IMR-90 (cell line): ENCODE data around the gene PDRG1. TPM values are rescaled to one million over a fixed set of nuclear protein-coding genes. Genes with fewer than 3 reads are reported as not detected.

ENCODE experiments used
- ATAC-seq: fragments of 200-7000 bp; cut with Tn5 transposase; 2 replicates; pipeline ENCODE4 v1.9.1; 2020; ENCODE audit warnings: low read depth, mild to moderate bottlenecking, moderate library complexity
- BruUV-seq: library from RNA; stranded (reverse); fragments of 400-500 nt; replicated peaks from 2 replicates; lab custom pipeline; 2021; lab: Mats Ljungman, UMichigan
- CTCF ChIA-PET: fragments of 300-600 bp; formaldehyde crosslinking; extraction: SDS; loops from one replicate; lab custom pipeline; 2021; ENCODE audit warnings: antibody characterized with exemption; lab: Yijun Ruan, JAX
- POLR2A ChIA-PET: fragments of 300-600 bp; sonication (Branson Sonifier 250); formaldehyde crosslinking; loops from one replicate; lab custom pipeline; 2022; ENCODE audit warnings: antibody characterized with exemption; ENCODE audit not compliant: unreplicated experiment; lab: Charles Lee
- DNase-seq: peaks from one replicate; pipeline ENCODE4 v3.0.0; 2013
- H2AFZ ChIP-seq: replicated peaks from 2 replicates; pipeline ENCODE3; 2013; ENCODE audit warnings: low read length, mild to moderate bottlenecking; ENCODE audit not compliant: poor library complexity
- H2AK5ac ChIP-seq: 2 replicates; pipeline ENCODE4 v1.6.1; 2013; ENCODE audit warnings: low read depth, low read length, inconsistent platforms
- H2AK9ac ChIP-seq: replicated peaks from 2 replicates; pipeline ENCODE3; 2013; ENCODE audit warnings: mild to moderate bottlenecking, low read depth, low read length, moderate library complexity; ENCODE audit not compliant: poor library complexity
- H2BK120ac ChIP-seq: 2 replicates; pipeline ENCODE4 v1.6.1; 2013; ENCODE audit warnings: low read depth, low read length, inconsistent platforms
- H2BK15ac ChIP-seq: 3 replicates; pipeline ENCODE4 v1.6.1; 2013; ENCODE audit warnings: low read depth, low read length, inconsistent platforms
- H2BK20ac ChIP-seq: 2 replicates; pipeline ENCODE4 v1.6.1; 2013; ENCODE audit warnings: low read depth, mild to moderate bottlenecking, inconsistent platforms, low read length, moderate library complexity
- H2BK5ac ChIP-seq: 2 replicates; pipeline ENCODE4 v1.6.1; 2013; ENCODE audit warnings: mild to moderate bottlenecking, low read depth, low read length, inconsistent platforms; ENCODE audit not compliant: poor library complexity, severe bottlenecking
- H3K14ac ChIP-seq: replicated peaks from 2 replicates; pipeline ENCODE4 v1.6.1; 2013; ENCODE audit warnings: low read depth, low read length, inconsistent platforms
- H3K18ac ChIP-seq: 2 replicates; pipeline ENCODE4 v1.6.1; 2013; ENCODE audit warnings: low read depth, low read length, control low read depth
- H3K23ac ChIP-seq: 2 replicates; pipeline ENCODE4 v1.6.1; 2013; ENCODE audit warnings: low read depth, low read length, inconsistent platforms
- H3K27ac ChIP-seq: 2 replicates; pipeline ENCODE4 v1.5.1; 2013; ENCODE audit warnings: mild to moderate bottlenecking, control low read depth, low read length; ENCODE audit not compliant: insufficient read depth
- H3K27me3 ChIP-seq: 2 replicates; pipeline ENCODE4 v1.6.1; 2013; ENCODE audit warnings: low read length; ENCODE audit not compliant: control insufficient read depth, insufficient read depth
- H3K36me3 ChIP-seq: 2 replicates; pipeline ENCODE4 v1.6.1; 2013; ENCODE audit warnings: low read length, mixed read lengths; ENCODE audit not compliant: control insufficient read depth, insufficient read depth
- H3K4ac ChIP-seq: 2 replicates; pipeline ENCODE4 v1.6.1; 2013; ENCODE audit warnings: low read depth, low read length, inconsistent platforms
- H3K4me1 ChIP-seq: 2 replicates; pipeline ENCODE4 v1.6.1; 2013; ENCODE audit warnings: low read length, mixed read lengths; ENCODE audit not compliant: control insufficient read depth, insufficient read depth
- H3K4me2 ChIP-seq: 2 replicates; pipeline ENCODE4 v1.6.1; 2013; ENCODE audit warnings: low read depth, mild to moderate bottlenecking, control low read depth, low read length, moderate library complexity
- H3K4me3 ChIP-seq: 2 replicates; pipeline ENCODE4 v1.5.1; 2013; ENCODE audit warnings: low read depth, mild to moderate bottlenecking, control low read depth, low read length, moderate library complexity; ENCODE audit not compliant: insufficient read depth
- H3K56ac ChIP-seq: 2 replicates; pipeline ENCODE4 v1.6.1; 2013; ENCODE audit warnings: low read length, inconsistent platforms; ENCODE audit not compliant: insufficient read depth; ENCODE audit errors: extremely low read depth
- H3K79me1 ChIP-seq, 2 experiments: 2 replicates each; pipeline ENCODE4 v1.6.1; 2013; ENCODE audit warnings: low read length in 2 of 2, inconsistent platforms in 1 of 2, low read depth in 1 of 2
- H3K9ac ChIP-seq: 2 replicates; pipeline ENCODE4 v1.6.1; 2013; ENCODE audit warnings: low read depth, low read length, control low read depth
- H3K9me1 ChIP-seq: 2 replicates; pipeline ENCODE4 v1.6.1; 2013; ENCODE audit warnings: low read length, inconsistent platforms; ENCODE audit not compliant: insufficient read depth
- H3K9me3 ChIP-seq: 2 replicates; pipeline ENCODE4 v1.6.1; 2013; ENCODE audit warnings: low read length; ENCODE audit not compliant: control insufficient read depth, insufficient read depth
- H4K20me1 ChIP-seq: 2 replicates; pipeline ENCODE4 v1.6.1; 2013; ENCODE audit warnings: low read length, inconsistent platforms; ENCODE audit not compliant: insufficient read depth
- H4K5ac ChIP-seq: 2 replicates; pipeline ENCODE4 v1.6.1; 2013; ENCODE audit warnings: mild to moderate bottlenecking, low read depth, low read length, control low read depth
- H4K8ac ChIP-seq, 2 experiments: 2 replicates each; pipeline ENCODE4 v1.6.1; 2013; ENCODE audit warnings: low read depth in 2 of 2, low read length in 2 of 2, control low read depth in 1 of 2, inconsistent platforms in 1 of 2
- H4K91ac ChIP-seq: 2 replicates; pipeline ENCODE4 v1.6.1; 2013; ENCODE audit warnings: low read depth, low read length, inconsistent platforms; ENCODE audit not compliant: insufficient read depth
- BHLHE40 ChIP-seq: fragments of 150-350 bp; IDR thresholded peaks from 2 replicates; pipeline ENCODE4 v1.6.1; 2016; ENCODE audit warnings: mild to moderate bottlenecking, low read depth, low read length
- CEBPB ChIP-seq: IDR thresholded peaks from 2 replicates; pipeline ENCODE4 v1.6.1; 2012; ENCODE audit warnings: low read depth, low read length, improper control_type of control experiment
- CHD1 ChIP-seq: IDR thresholded peaks from 2 replicates; pipeline ENCODE4 v1.6.1; 2012; ENCODE audit warnings: low read depth, low read length, improper control_type of control experiment
- FOS ChIP-seq: fragments of 150-350 bp; IDR thresholded peaks from 2 replicates; pipeline ENCODE4 v1.6.1; 2016; ENCODE audit warnings: low read depth, low read length
- MAFK ChIP-seq: IDR thresholded peaks from 2 replicates; pipeline ENCODE4 v1.6.1; 2012; ENCODE audit warnings: low read depth, low read length, improper control_type of control experiment
- MAZ ChIP-seq: IDR thresholded peaks from 2 replicates; pipeline ENCODE4 v1.6.1; 2012; ENCODE audit warnings: low read depth, mild to moderate bottlenecking, low read length, improper control_type of control experiment, moderate library complexity, borderline replicate concordance
- NFE2L2 ChIP-seq: fragments of 150-350 bp; IDR thresholded peaks from 2 replicates; pipeline ENCODE4 v1.6.1; 2016; ENCODE audit warnings: low read depth, mild to moderate bottlenecking, low read length
- POLR2A ChIP-seq: IDR thresholded peaks from 2 replicates; pipeline ENCODE4 v1.6.1; 2012; ENCODE audit warnings: mild to moderate bottlenecking, low read depth, low read length
- RAD21 ChIP-seq: IDR thresholded peaks from 2 replicates; pipeline ENCODE4 v1.6.1; 2012; ENCODE audit warnings: low read length, improper control_type of control experiment
- RCOR1 ChIP-seq: IDR thresholded peaks from 2 replicates; pipeline ENCODE4 v1.6.1; 2012; ENCODE audit warnings: mild to moderate bottlenecking, low read length, improper control_type of control experiment; ENCODE audit not compliant: insufficient replicate concordance
- RFX5 ChIP-seq: IDR thresholded peaks from 2 replicates; pipeline ENCODE4 v1.8.0; 2012; ENCODE audit warnings: low read depth, mild to moderate bottlenecking, low read length, moderate library complexity
- SMC3 ChIP-seq: fragments of 150-350 bp; IDR thresholded peaks from 2 replicates; pipeline ENCODE4 v1.6.1; 2016; ENCODE audit warnings: low read depth, mild to moderate bottlenecking, antibody characterized with exemption, low read length, moderate library complexity
- WGBS, 2 experiments: methylation state at CpG; one replicate each; pipeline versions ENCODE4 v1.1.5 to v1.1.7; 2013; ENCODE audit warnings: missing lambda C conversion rate in 2 of 2; ENCODE audit not compliant: insufficient read length in 1 of 2; ENCODE audit errors: extremely low coverage in 2 of 2; 5-methylcytosine and 5-hydroxymethylcytosine counted together
- dilution Hi-C: fragments of 300-500 bp; cut with HindIII; formaldehyde crosslinking; loops from one replicate; pipeline ENCODE4 v1.14.3; 2018; ENCODE audit warnings: low sequenced_read_pairs; ENCODE audit not compliant: unreplicated experiment
- in situ Hi-C: fragments of 300-500 bp; cut with MboI; formaldehyde crosslinking; loops from 3 replicates; pipeline ENCODE4 v1.14.3; 2019; ENCODE audit warnings: low sequenced_read_pairs, inconsistent platforms, mixed read lengths
- intact Hi-C: fragments of 100-400 bp; cut with micrococcal nuclease; formaldehyde crosslinking; loops from 2 replicates; pipeline ENCODE4 v1.10.0; 2022
- polyA plus RNA-seq, 3 experiments: library from polyadenylated mRNA; depleted of rRNA; stranded (reverse); fragments of >200 nt; gene quantifications; 2 replicates each; pipeline ENCODE4 v1.2.3, GENCODE V29; 2012; ENCODE audit warnings: low replicate concordance in 1 of 3
- total RNA-seq: library from RNA; depleted of rRNA; stranded (reverse); fragments of >200 nt; gene quantifications from 2 replicates; pipeline ENCODE4 v1.2.3, GENCODE V29; 2012
- TF ChIP-seq, protein P1 (sequence below): fragments of 150-350 bp; IDR thresholded peaks from 2 replicates; pipeline ENCODE4 v1.6.1; 2016; ENCODE audit warnings: low read depth, mild to moderate bottlenecking, low read length, moderate library complexity, borderline replicate concordance
- TF ChIP-seq, protein P2 (sequence below): fragments of 150-350 bp; IDR thresholded peaks from 2 replicates; pipeline ENCODE4 v1.6.1; 2017; ENCODE audit warnings: mild to moderate bottlenecking, antibody characterized with exemption, low read length, low read depth
- TF ChIP-seq, protein P3 (sequence below): conservative IDR thresholded peaks from 2 replicates; pipeline ENCODE4 v1.5.1; 2012; ENCODE audit warnings: mild to moderate bottlenecking, low read depth, low read length, improper control_type of control experiment

Gene PDRG1
- total and polyA plus RNA-seq, 2 of the 4 experiments (the other 2 are of a cell fraction) = 5.0 to 15.7 TPM

DNA sequence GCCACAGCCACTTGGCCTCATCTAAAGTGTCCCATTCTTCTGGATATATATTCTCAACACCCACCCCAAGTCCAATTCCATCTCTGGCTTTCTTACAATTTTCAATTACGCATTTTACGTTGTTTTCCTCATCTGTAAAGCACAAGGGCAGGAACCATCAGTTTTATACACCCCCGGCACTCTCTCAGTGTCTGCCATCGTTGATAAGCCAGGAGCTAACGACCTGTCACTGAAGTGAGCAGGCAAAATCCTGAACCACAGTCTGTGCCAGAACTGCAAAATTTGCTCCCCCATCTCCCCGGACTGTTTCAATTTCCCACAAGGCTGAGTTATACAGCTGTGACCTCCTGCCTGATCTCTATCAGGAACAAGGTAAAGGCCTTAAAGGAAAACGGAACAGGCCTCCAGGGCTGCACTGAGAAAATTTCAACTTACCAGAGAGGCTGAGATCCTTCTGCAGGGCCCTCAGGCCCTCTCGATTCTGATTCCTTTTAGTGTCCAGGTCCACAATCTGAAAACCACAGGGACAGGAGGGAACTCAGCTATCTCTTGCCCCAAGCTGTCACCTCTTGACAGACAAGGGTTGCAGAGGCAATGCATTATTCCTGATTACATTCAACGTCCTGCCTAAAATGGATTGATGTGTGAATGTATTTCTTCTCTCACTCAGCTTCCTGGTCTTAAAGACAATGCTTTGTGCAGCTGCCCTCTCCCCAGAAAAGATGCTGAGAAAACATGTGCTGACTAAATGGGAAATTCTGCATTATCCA lies 1.8 kb downstream of the PDRG1 start:
- CTCF ChIA-PET = interaction anchor here (1.1 kb wide), 1 partner anchor 104 kb away, joined by 4 read pairs; no protein-coding TSS in a partner anchor
- BruUV-seq = no TSS peak
- TF ChIP-seq MAFK = no peak
- TF ChIP-seq MAZ = no peak
- TF ChIP-seq BHLHE40 = no peak
- no peak for TF ChIP-seq POLR2A
- TF ChIP-seq, protein P1, sequence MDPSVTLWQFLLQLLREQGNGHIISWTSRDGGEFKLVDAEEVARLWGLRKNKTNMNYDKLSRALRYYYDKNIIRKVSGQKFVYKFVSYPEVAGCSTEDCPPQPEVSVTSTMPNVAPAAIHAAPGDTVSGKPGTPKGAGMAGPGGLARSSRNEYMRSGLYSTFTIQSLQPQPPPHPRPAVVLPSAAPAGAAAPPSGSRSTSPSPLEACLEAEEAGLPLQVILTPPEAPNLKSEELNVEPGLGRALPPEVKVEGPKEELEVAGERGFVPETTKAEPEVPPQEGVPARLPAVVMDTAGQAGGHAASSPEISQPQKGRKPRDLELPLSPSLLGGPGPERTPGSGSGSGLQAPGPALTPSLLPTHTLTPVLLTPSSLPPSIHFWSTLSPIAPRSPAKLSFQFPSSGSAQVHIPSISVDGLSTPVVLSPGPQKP = no peak
- TF ChIP-seq CEBPB = no peak
- no peak for TF ChIP-seq RFX5
- no peak for TF ChIP-seq SMC3
- TF ChIP-seq RCOR1 = no peak
- TF ChIP-seq, protein P2, sequence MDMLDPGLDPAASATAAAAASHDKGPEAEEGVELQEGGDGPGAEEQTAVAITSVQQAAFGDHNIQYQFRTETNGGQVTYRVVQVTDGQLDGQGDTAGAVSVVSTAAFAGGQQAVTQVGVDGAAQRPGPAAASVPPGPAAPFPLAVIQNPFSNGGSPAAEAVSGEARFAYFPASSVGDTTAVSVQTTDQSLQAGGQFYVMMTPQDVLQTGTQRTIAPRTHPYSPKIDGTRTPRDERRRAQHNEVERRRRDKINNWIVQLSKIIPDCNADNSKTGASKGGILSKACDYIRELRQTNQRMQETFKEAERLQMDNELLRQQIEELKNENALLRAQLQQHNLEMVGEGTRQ = no peak
- TF ChIP-seq NFE2L2 = no peak
- TF ChIP-seq, protein P3, sequence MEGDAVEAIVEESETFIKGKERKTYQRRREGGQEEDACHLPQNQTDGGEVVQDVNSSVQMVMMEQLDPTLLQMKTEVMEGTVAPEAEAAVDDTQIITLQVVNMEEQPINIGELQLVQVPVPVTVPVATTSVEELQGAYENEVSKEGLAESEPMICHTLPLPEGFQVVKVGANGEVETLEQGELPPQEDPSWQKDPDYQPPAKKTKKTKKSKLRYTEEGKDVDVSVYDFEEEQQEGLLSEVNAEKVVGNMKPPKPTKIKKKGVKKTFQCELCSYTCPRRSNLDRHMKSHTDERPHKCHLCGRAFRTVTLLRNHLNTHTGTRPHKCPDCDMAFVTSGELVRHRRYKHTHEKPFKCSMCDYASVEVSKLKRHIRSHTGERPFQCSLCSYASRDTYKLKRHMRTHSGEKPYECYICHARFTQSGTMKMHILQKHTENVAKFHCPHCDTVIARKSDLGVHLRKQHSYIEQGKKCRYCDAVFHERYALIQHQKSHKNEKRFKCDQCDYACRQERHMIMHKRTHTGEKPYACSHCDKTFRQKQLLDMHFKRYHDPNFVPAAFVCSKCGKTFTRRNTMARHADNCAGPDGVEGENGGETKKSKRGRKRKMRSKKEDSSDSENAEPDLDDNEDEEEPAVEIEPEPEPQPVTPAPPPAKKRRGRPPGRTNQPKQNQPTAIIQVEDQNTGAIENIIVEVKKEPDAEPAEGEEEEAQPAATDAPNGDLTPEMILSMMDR = no peak
- no peak for TF ChIP-seq CHD1
- no peak for TF ChIP-seq RAD21
- TF ChIP-seq FOS = no peak

More for the DNA sequence above, 1.8 kb downstream of the PDRG1 start:
- H3K79me1 ChIP-seq = peaks cover 16 to 30% of the 10 kb centered on the region in 2 experiments
- no peak overlapping the region for H4K91ac ChIP-seq
- H3K27ac ChIP-seq = no peak overlapping the region
- no peak overlapping the region for H2AFZ ChIP-seq
- no peaks in the 10 kb centered on the region; the same call in 1 of the 2 replicates for H3K27me3 ChIP-seq
- DNase-seq (no peak), ATAC-seq (no peak)
- WGBS, 2 experiments = 72% methylated on average over 7 of the region's 9 CpGs; no CpG with 5 or more reads in 1 of the 2 experiments
- H2BK5ac ChIP-seq = no peak overlapping the region
- no peak overlapping the region for H2AK5ac ChIP-seq
- dilution Hi-C loops (no loop called here), intact Hi-C loops (no loop called here), in situ Hi-C loops (loop anchor here (10.0 kb wide), 2 partner anchors 95 to 125 kb away; no protein-coding TSS in a partner anchor)
- H2BK120ac ChIP-seq = no peak overlapping the region
- no peak overlapping the region for H3K18ac ChIP-seq
- H4K20me1 ChIP-seq = no peaks in the 10 kb centered on the region; the same call in 1 of the 2 replicates
- H3K9me1 ChIP-seq = no peaks in the 10 kb centered on the region
- no peak overlapping the region; the same call in 1 of the 2 replicates for H3K4me3 ChIP-seq
- no peak overlapping the region for H2BK20ac ChIP-seq
- H2BK15ac ChIP-seq = no peak overlapping the region
- POLR2A ChIA-PET = no interaction called here
- peak overlapping the region; percentile 6; the same call in 1 of the 2 replicates for H3K9ac ChIP-seq
- no peak overlapping the region for H3K14ac ChIP-seq
- no peak overlapping the region for H3K4me2 ChIP-seq
- peaks cover 6% of the 10 kb centered on the region for H3K4me1 ChIP-seq
- no peak overlapping the region for H3K56ac ChIP-seq
- H3K9me3 ChIP-seq = peaks cover 2% of the 10 kb centered on the region; the same call in 1 of the 2 replicates
- H2AK9ac ChIP-seq = no peak overlapping the region
- H4K8ac ChIP-seq = no peak overlapping the region
- no peak overlapping the region for H3K4ac ChIP-seq
- peaks cover 36% of the 10 kb centered on the region for H3K36me3 ChIP-seq
- no peak overlapping the region for H4K5ac ChIP-seq
- no peak overlapping the region for H3K23ac ChIP-seq
